Prostate gland (tissue), 2 donors: Measurements from ENCODE around the gene WDR55. TPM values are rescaled to one million over a fixed set of nuclear protein-coding genes. Genes with fewer than 3 reads are reported as not detected.
"Not testable (repeated sequence)": the region's sequence is repeated elsewhere in the genome, so short reads cannot be mapped to it uniquely, and the experiment has no call there.

Experiments used
- DNase-seq: peaks from one replicate; pipeline ENCODE4 v3.0.0-alpha.2; 2019; ENCODE audit warnings: low spot score
- H3K27ac ChIP-seq, 2 donors: fragments of 200-600 bp; sonication (generic); 2 replicates each; pipeline ENCODE4 v1.5.1; 2017 to 2019
- H3K27me3 ChIP-seq: fragments of 200-600 bp; sonication (generic); replicated peaks from 2 replicates; pipeline ENCODE4 v1.5.1; 2019; ENCODE audit not compliant: insufficient read depth
- H3K36me3 ChIP-seq, 2 donors: fragments of 200-600 bp; sonication (generic); 1 replicate in 1 of 2; 2 replicates in 1 of 2; pipeline versions ENCODE4 v1.5.1 to v1.8.1; 2017 to 2019
- H3K4me1 ChIP-seq: fragments of 200-600 bp; sonication (generic); replicated peaks from 2 replicates; pipeline ENCODE4 v1.5.1; 2019
- H3K4me3 ChIP-seq, 2 donors: fragments of 200-600 bp; sonication (generic); 2 replicates each; pipeline ENCODE4 v1.5.1; 2017 to 2019
- H3K9me3 ChIP-seq: fragments of 200-600 bp; sonication (generic); 2 replicates; pipeline ENCODE4 v1.5.1; 2017
- POLR2A ChIP-seq: fragments of 450-650 bp; IDR thresholded peaks from one replicate; pipeline ENCODE4 v1.6.1; 2016; ENCODE audit warnings: antibody characterized with exemption, mild to moderate bottlenecking
- POLR2AphosphoS5 ChIP-seq: sonication (generic); formaldehyde crosslinking; IDR thresholded peaks from one replicate; pipeline ENCODE4 v1.6.1; 2017; ENCODE audit warnings: antibody characterized with exemption
- WGBS: methylation state at CpG from one replicate; pipeline ENCODE4 v1.1.5; 2018; 5-methylcytosine and 5-hydroxymethylcytosine counted together
- intact Hi-C: fragments of 100-400 bp; cut with DNase I; formaldehyde crosslinking; loops from one replicate; pipeline ENCODE4 v1.14.2; 2022
- total RNA-seq, 2 donors: library from RNA; depleted of rRNA; stranded (reverse); fragments of >200 nt; gene quantifications; one replicate each; pipeline ENCODE4 v1.1.0, GENCODE V29; 2016
- TF ChIP-seq, protein P1 (sequence below), 4 experiments: fragments of 200-600 bp in 2 of 4; fragments of 450-650 bp in 2 of 4; sonication (generic) in 2 of 4; IDR thresholded peaks; 1 replicate in 3 of 4; 2 replicates in 1 of 4; pipeline ENCODE4 v1.5.1; 2016 to 2019; ENCODE audit warnings: antibody characterized with exemption in 4 of 4, mild to moderate bottlenecking in 2 of 4, moderate library complexity in 2 of 4

Gene WDR55, protein sequence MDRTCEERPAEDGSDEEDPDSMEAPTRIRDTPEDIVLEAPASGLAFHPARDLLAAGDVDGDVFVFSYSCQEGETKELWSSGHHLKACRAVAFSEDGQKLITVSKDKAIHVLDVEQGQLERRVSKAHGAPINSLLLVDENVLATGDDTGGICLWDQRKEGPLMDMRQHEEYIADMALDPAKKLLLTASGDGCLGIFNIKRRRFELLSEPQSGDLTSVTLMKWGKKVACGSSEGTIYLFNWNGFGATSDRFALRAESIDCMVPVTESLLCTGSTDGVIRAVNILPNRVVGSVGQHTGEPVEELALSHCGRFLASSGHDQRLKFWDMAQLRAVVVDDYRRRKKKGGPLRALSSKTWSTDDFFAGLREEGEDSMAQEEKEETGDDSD
- total RNA-seq: 10 to 100 TPM; 23.2 to 26.2 TPM

DNA sequence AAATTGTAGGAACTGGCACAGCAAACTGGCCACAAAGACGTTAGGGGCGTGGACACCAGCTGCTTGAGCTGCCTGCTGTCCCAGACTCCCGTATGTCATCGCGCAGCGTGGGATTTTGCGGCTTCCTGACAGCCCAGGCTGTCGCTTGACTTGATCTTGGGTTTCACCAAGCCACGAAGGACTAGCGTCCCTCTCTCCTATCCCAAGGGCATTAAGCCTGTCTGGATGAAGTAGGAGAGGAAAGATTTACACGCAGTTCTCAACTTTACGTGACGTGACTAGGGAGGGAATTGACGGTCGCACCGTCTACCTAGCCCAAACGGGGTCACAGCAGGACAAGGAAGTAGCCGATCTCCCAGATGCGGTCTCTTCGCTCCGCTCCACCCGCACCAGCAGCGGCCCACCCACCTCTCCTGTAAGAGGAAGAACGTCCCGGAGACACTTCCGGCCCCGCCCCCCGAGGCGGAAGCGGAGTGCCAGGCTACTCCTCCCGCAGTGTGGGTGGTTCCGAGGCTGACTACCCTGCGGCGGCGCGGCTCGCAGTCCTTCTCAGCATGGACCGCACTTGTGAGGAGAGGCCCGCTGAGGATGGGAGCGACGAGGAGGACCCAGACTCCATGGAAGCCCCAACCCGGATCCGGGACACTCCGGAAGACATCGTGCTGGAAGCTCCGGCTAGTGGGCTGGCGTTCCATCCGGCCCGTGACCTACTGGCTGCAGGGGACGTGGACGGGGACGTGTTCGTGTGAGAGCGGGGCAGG, at the start of gene WDR55:
Gene WDR55 (plus strand): TSS at position 546 of the 761 bp plus-strand sequence. CDS start 9 bp downstream, at position 555.
- peaks cover 4 to 16% of the 10 kb centered on the region in 2 donors for H3K36me3 ChIP-seq
- intact Hi-C loops: no loop called here
- peak within 1 kb of the TSS; percentile 72 to 74 for H3K4me3 ChIP-seq
- TF ChIP-seq POLR2A: peak; percentile 84
- TF ChIP-seq, protein P1, sequence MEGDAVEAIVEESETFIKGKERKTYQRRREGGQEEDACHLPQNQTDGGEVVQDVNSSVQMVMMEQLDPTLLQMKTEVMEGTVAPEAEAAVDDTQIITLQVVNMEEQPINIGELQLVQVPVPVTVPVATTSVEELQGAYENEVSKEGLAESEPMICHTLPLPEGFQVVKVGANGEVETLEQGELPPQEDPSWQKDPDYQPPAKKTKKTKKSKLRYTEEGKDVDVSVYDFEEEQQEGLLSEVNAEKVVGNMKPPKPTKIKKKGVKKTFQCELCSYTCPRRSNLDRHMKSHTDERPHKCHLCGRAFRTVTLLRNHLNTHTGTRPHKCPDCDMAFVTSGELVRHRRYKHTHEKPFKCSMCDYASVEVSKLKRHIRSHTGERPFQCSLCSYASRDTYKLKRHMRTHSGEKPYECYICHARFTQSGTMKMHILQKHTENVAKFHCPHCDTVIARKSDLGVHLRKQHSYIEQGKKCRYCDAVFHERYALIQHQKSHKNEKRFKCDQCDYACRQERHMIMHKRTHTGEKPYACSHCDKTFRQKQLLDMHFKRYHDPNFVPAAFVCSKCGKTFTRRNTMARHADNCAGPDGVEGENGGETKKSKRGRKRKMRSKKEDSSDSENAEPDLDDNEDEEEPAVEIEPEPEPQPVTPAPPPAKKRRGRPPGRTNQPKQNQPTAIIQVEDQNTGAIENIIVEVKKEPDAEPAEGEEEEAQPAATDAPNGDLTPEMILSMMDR (IDR thresholded peaks at IDR 0.05): peak in 2 of 4 experiments; percentile 5 to 23
- TF ChIP-seq POLR2AphosphoS5: peak; percentile 97
- no peaks in the 10 kb centered on the region for H3K27me3 ChIP-seq
- no peaks in the 10 kb centered on the region for H3K9me3 ChIP-seq
- H3K4me1 ChIP-seq: peaks cover 3% of the 10 kb centered on the region
- DNase-seq: peak; percentile 96
- WGBS: under 1% methylated on average over 36 of the region's 54 CpGs
- peak within 1 kb of the TSS; percentile 91 to 92 for H3K27ac ChIP-seq

DNA sequence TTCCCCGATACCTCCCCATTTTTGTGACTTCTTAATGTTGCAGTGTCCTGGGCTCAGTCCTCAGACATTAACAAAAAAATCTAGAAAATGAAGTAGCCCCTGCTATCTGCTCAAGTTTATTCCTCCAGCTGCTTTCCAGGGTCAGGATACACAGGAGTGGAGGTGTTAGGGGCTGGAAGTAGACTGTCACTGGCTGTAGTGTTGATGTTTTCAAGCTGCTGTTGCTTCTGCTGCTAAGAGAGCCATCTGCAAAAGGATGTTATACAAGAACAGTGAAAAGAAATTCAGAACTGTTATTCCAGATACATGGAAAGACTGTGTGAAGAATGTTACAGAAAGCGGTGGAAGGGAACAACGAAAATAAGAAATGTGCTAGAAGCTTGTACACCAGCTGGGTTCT, 42.4 kb upstream of the WDR55 start:
- Histone ChIP-seq H3K27ac (no peak overlapping the region), H3K9me3 (no peaks in the 10 kb centered on the region), H3K4me3 (no peak overlapping the region), H3K4me1 (no peaks in the 10 kb centered on the region), H3K36me3 (no peaks in the 10 kb centered on the region), H3K27me3 (no peaks in the 10 kb centered on the region)
- TF ChIP-seq POLR2AphosphoS5 (no peak), POLR2A (no peak)
- TF ChIP-seq, protein P1 (IDR thresholded peaks at IDR 0.05): no peak
- no peak for DNase-seq
- intact Hi-C loops: no loop called here
- WGBS: 84% methylated on average over 3 of the region's 3 CpGs

DNA sequence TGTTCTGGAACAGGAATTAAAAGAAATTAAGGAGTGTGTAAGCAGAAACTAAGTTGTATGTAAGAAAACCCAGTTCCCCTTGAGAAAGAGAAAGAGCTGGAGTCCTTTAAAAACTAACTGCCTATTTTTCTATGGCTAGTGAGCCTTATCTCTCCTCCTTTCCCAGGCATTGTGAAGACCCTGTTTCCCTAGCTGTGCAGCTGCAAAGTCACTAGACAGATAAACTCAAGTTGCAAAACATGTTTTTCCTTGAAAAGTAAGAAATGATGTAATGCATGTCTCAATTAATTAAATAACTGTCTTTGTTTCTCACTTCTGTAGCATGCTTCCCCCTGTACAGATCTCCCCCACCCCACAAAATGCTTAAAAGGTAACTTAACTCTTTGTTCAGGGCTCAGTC, 41.6 kb upstream of the WDR55 start:
- H3K27me3 ChIP-seq, H3K36me3 ChIP-seq, H3K27ac ChIP-seq, H3K9me3 ChIP-seq, intact Hi-C loops, H3K4me1 ChIP-seq, DNase-seq, H3K4me3 ChIP-seq: not testable (repeated sequence)

DNA sequence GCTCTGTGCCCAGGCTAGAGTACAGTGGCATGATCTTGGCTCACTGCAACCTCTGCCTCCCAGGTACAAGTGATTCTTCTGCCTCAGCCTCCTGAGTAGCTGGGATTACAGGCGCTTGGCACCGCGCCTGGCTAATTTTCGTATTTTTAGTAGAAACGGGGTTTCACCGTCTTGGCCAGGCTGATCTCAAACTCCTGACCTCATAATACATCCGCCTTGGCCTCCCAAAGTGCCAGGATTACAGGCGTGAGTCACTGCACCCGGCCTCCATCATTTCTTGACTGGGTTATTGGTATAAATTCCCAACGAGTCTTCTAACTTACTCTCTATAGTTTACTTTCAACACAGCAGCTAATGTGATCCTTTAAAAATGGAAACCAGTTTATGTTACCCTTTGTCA, 39.8 kb upstream of the WDR55 start:
- H3K27me3 ChIP-seq, H3K36me3 ChIP-seq, intact Hi-C loops, H3K4me3 ChIP-seq, H3K4me1 ChIP-seq, H3K27ac ChIP-seq, H3K9me3 ChIP-seq, DNase-seq: not testable (repeated sequence)
- 86% methylated on average over 10 of the region's 10 CpGs for WGBS

DNA sequence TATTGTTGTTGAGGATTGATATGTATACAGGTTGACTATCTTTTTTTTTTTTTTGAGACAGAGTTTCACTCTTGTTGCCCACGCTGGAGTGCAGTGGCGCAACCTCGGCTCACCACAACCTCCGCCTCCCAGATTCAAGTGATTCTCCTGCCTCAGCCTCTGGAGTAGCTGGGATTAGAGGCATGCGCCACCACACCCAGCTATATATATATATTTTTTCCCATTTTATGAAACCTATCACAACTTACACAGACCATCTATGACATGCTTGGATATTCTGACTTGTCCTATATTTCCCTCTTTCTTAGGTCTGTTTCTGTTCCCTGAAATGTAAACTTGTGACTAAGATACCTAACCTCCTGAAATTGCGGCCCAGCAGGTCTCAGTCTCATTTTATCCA, 36.7 kb upstream of the WDR55 start:
- no peaks in the 10 kb centered on the region for H3K36me3 ChIP-seq
- intact Hi-C loops: no loop called here
- TF ChIP-seq POLR2AphosphoS5 (no peak), POLR2A (no peak)
- TF ChIP-seq, protein P1 (IDR thresholded peaks at IDR 0.05): no peak
- no peaks in the 10 kb centered on the region for H3K4me1 ChIP-seq
- no peaks in the 10 kb centered on the region for H3K9me3 ChIP-seq
- H3K27ac ChIP-seq: no peak overlapping the region
- 89% methylated on average over 6 of the region's 6 CpGs for WGBS
- no peaks in the 10 kb centered on the region for H3K27me3 ChIP-seq
- DNase-seq: no peak
- H3K4me3 ChIP-seq: no peak overlapping the region

DNA sequence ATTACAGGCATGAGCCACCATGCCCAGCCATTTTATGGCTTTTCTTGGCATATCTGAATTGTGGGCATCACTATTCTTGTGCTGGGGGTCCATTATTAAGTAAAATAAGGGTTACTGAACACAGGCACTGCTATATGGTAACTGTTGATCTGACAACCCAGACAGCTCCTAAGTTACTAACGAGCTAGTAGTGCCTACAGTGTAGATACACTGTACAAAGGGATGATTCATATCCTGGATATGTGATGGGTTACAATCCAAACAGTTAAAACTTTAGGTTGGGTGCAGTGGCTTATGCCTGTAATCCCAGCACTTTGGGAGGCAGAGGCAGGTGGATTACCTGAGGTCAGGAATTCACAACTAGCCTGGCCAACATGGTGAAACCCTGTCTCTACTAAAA, 36.0 kb upstream of the WDR55 start:
- intact Hi-C loops: no loop called here
- Histone ChIP-seq H3K9me3 (no peaks in the 10 kb centered on the region), H3K27me3 (no peaks in the 10 kb centered on the region), H3K4me3 (no peak overlapping the region), H3K36me3 (no peaks in the 10 kb centered on the region), H3K27ac (no peak overlapping the region), H3K4me1 (no peaks in the 10 kb centered on the region)
- DNase-seq: no peak
- WGBS: 36% methylated on average over 1 of the region's 1 CpG
- TF ChIP-seq POLR2A (no peak), POLR2AphosphoS5 (no peak)
- TF ChIP-seq, protein P1 (IDR thresholded peaks at IDR 0.05): no peak
